ENCODE measurements around the gene UNC13C. TPM values are rescaled to one million over a fixed set of nuclear protein-coding genes. Genes with fewer than 3 reads are reported as not detected.
A peak's percentile ranks its signal among the peaks of the same experiment; 100 is the strongest.

Gene UNC13C
- polyA plus RNA-seq, 1 of the 3 experiments (the other 2 are of a cell fraction) = not detected

DNA sequence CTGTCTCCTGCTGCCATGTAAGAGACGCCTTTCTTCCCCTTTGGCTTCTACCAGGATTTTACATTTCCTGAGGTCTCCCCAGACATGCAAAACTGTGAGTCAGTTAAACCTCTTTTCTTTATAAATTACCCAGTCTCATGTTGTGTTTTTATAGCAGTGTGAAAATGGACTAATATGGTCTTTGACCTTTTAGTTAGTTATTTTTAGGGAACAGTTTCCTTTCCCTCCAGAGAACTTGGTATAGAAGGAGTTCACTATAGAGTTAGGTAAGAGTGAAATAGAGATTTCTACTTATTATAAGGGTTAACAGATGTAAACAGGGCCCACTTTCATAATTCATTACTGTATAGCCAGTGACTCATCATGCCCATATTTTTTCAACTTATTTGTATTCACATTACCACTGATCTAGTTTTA, 170.9 kb downstream of the UNC13C start:
- no peaks in the 10 kb centered on the region for H3K9me2 ChIP-seq
- H3F3A ChIP-seq (replicated peaks; ENCODE audit: insufficient read depth) = no peaks in the 10 kb centered on the region
- H3K27me3 ChIP-seq (ENCODE audit: insufficient read depth) = no peaks in the 10 kb centered on the region
- no peaks in the 10 kb centered on the region for H4K20me1 ChIP-seq (ENCODE audit: insufficient read depth)
- 17% methylated on average over 1 of the region's 1 CpG for WGBS (ENCODE audit: low lambda C conversion rate)
- no peaks in the 10 kb centered on the region for H3K9me3 ChIP-seq
- H3K4me1 ChIP-seq (ENCODE audit: control insufficient read depth in 1 of 2, insufficient read depth in 2 of 2, low read depth in 1 of 2, low read length in 1 of 2) = no peaks in the 10 kb centered on the region
- no peak overlapping the region for H3K27ac ChIP-seq (ENCODE audit: low read depth in 2 of 2, low read length in 1 of 2)
- H3K36me3 ChIP-seq (replicated peaks in 1 of 2; ENCODE audit: control insufficient read depth in 1 of 2, insufficient read depth in 2 of 2, low read length in 1 of 2) = no peaks in the 10 kb centered on the region
- no peaks in the 10 kb centered on the region for H3K79me2 ChIP-seq (ENCODE audit: insufficient read depth)
- CTCF ChIA-PET = no interaction called here
- no peak for TF ChIP-seq JUND (IDR thresholded peaks at IDR 0.05)
- no peak for TF ChIP-seq PBX3 (IDR thresholded peaks at IDR 0.05)
- TF ChIP-seq RAD21 (IDR thresholded peaks at IDR 0.05; ENCODE audit: low read length) = no peak
- no peak for TF ChIP-seq TAF1 (IDR thresholded peaks at IDR 0.05; ENCODE audit: borderline replicate concordance, low read depth, low read length)
- no peak for TF ChIP-seq RCOR1 (IDR thresholded peaks at IDR 0.05; ENCODE audit: low read length)
- no peak for TF ChIP-seq EP300 (IDR thresholded peaks at IDR 0.05; ENCODE audit: borderline replicate concordance in 1 of 2, low read depth in 1 of 2, low read length in 1 of 2)
- TF ChIP-seq NFIC (IDR thresholded peaks at IDR 0.05; ENCODE audit: borderline replicate concordance) = no peak
- no peak for TF ChIP-seq FOXM1 (IDR thresholded peaks at IDR 0.05; ENCODE audit: low read depth)
- no peak for TF ChIP-seq MXI1 (IDR thresholded peaks at IDR 0.05; ENCODE audit: low read depth, low read length)
- TF ChIP-seq, protein P1, sequence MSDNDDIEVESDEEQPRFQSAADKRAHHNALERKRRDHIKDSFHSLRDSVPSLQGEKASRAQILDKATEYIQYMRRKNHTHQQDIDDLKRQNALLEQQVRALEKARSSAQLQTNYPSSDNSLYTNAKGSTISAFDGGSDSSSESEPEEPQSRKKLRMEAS (IDR thresholded peaks at IDR 0.05; ENCODE audit: low read depth) = no peak
- TF ChIP-seq, protein P2, sequence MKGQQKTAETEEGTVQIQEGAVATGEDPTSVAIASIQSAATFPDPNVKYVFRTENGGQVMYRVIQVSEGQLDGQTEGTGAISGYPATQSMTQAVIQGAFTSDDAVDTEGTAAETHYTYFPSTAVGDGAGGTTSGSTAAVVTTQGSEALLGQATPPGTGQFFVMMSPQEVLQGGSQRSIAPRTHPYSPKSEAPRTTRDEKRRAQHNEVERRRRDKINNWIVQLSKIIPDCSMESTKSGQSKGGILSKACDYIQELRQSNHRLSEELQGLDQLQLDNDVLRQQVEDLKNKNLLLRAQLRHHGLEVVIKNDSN (IDR thresholded peaks at IDR 0.05; ENCODE audit: borderline replicate concordance, low read depth) = no peak
- no peak for TF ChIP-seq USF2 (IDR thresholded peaks at IDR 0.05; ENCODE audit: borderline replicate concordance, low read depth, low read length)
- TF ChIP-seq RXRA (IDR thresholded peaks at IDR 0.05; ENCODE audit: borderline replicate concordance, low read depth) = no peak
- TF ChIP-seq CHD2 (IDR thresholded peaks at IDR 0.05; ENCODE audit: low read length, partially characterized antibody) = no peak
- TF ChIP-seq, protein P3, sequence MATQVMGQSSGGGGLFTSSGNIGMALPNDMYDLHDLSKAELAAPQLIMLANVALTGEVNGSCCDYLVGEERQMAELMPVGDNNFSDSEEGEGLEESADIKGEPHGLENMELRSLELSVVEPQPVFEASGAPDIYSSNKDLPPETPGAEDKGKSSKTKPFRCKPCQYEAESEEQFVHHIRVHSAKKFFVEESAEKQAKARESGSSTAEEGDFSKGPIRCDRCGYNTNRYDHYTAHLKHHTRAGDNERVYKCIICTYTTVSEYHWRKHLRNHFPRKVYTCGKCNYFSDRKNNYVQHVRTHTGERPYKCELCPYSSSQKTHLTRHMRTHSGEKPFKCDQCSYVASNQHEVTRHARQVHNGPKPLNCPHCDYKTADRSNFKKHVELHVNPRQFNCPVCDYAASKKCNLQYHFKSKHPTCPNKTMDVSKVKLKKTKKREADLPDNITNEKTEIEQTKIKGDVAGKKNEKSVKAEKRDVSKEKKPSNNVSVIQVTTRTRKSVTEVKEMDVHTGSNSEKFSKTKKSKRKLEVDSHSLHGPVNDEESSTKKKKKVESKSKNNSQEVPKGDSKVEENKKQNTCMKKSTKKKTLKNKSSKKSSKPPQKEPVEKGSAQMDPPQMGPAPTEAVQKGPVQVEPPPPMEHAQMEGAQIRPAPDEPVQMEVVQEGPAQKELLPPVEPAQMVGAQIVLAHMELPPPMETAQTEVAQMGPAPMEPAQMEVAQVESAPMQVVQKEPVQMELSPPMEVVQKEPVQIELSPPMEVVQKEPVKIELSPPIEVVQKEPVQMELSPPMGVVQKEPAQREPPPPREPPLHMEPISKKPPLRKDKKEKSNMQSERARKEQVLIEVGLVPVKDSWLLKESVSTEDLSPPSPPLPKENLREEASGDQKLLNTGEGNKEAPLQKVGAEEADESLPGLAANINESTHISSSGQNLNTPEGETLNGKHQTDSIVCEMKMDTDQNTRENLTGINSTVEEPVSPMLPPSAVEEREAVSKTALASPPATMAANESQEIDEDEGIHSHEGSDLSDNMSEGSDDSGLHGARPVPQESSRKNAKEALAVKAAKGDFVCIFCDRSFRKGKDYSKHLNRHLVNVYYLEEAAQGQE (IDR thresholded peaks at IDR 0.05; ENCODE audit: low read depth, low read length) = no peak
- H3K9ac ChIP-seq = no peak overlapping the region
- peak overlapping the region; percentile 27; the same call in 1 of the 2 replicates for H2AFZ ChIP-seq (ENCODE audit: low read depth)
- POLR2A ChIA-PET = no interaction called here
- H3K4me3 ChIP-seq (ENCODE audit: low read depth in 2 of 2, low read length in 1 of 2) = no peak overlapping the region
- DNase-seq = no peak
- H3K4me2 ChIP-seq = no peak overlapping the region
